Ishikawa (cell line): ENCODE data around the gene LTO1.

Source experiments
- CEBPB ChIP-seq: IDR thresholded peaks from 2 replicates; pipeline ENCODE4 v1.6.1; 2012
- CREB1 ChIP-seq: IDR thresholded peaks from 2 replicates; pipeline ENCODE4 v1.6.1; 2012; ENCODE audit warnings: low read depth
- EGR1 ChIP-seq: IDR thresholded peaks from 2 replicates; pipeline ENCODE4 v1.6.1; 2012
- EP300 ChIP-seq: IDR thresholded peaks from 2 replicates; pipeline ENCODE4 v1.6.1; 2012; ENCODE audit warnings: borderline replicate concordance
- FOXM1 ChIP-seq: IDR thresholded peaks from 2 replicates; pipeline ENCODE4 v1.6.1; 2012; ENCODE audit warnings: low read depth, borderline replicate concordance
- MAX ChIP-seq: IDR thresholded peaks from 2 replicates; pipeline ENCODE4 v1.6.1; 2012
- NFIC ChIP-seq: IDR thresholded peaks from 2 replicates; pipeline ENCODE4 v1.6.1; 2012
- RAD21 ChIP-seq: IDR thresholded peaks from 2 replicates; pipeline ENCODE4 v1.6.1; 2012; ENCODE audit warnings: low read depth
- REST ChIP-seq: IDR thresholded peaks from 2 replicates; pipeline ENCODE4 v1.6.1; 2012; ENCODE audit warnings: low read depth, mild to moderate bottlenecking
- TAF1 ChIP-seq: IDR thresholded peaks from 2 replicates; pipeline ENCODE4 v1.6.1; 2012; ENCODE audit warnings: low read depth, mild to moderate bottlenecking
- TCF12 ChIP-seq: IDR thresholded peaks from 2 replicates; pipeline ENCODE4 v1.6.1; 2012; ENCODE audit warnings: low read depth
- TEAD4 ChIP-seq: IDR thresholded peaks from 2 replicates; pipeline ENCODE4 v1.6.1; 2012
- USF1 ChIP-seq: IDR thresholded peaks from 2 replicates; pipeline ENCODE4 v1.6.1; 2012
- YY1 ChIP-seq: IDR thresholded peaks from 2 replicates; pipeline ENCODE4 v1.6.1; 2012; ENCODE audit warnings: low read depth
- ZBTB7A ChIP-seq: IDR thresholded peaks from 2 replicates; pipeline ENCODE4 v1.6.1; 2012; ENCODE audit warnings: low read depth

LTO1 gene

GRCh38 chr11:69641681-69642548, 33.2 kb downstream of the LTO1 start:
- TF ChIP-seq TCF12 (no peak), CREB1 (no peak), TAF1 (no peak), USF1 (no peak), EP300 (no peak), FOXM1 (no peak), RAD21 (no peak), YY1 (no peak), NFIC (no peak), TEAD4 (no peak), REST (no peak), CEBPB (no peak), MAX (no peak), EGR1 (no peak), ZBTB7A (no peak)

GRCh38 chr11:69640995-69641581, 34.1 kb downstream of the LTO1 start, which contains the start of gene CCND1:
Gene CCND1, plus strand, starts transcription at chr11:69641156. Its CDS starts 158 bp downstream, at chr11:69641314.
- no peak for TF ChIP-seq ZBTB7A
- no peak; the same call in 1 of the 2 replicates for TF ChIP-seq USF1
- no peak for TF ChIP-seq FOXM1
- peak; percentile 42; the same call in 1 of the 2 replicates for TF ChIP-seq TEAD4
- TF ChIP-seq REST, result no peak
- TF ChIP-seq TAF1, result peak; percentile 84
- no peak for TF ChIP-seq CEBPB
- no peak for TF ChIP-seq TCF12
- peak; percentile 59 for TF ChIP-seq MAX
- TF ChIP-seq EGR1, result 0 out of 2 replicates have a peak, but pooled peaks have one; percentile 34
- TF ChIP-seq RAD21, result no peak
- TF ChIP-seq EP300, result peak; percentile 25; the same call in 1 of the 2 replicates
- TF ChIP-seq CREB1, result 0 out of 2 replicates have a peak, but pooled peaks have one; percentile 45
- no peak for TF ChIP-seq YY1
- TF ChIP-seq NFIC, result no peak

- TF ChIP-seq EGR1 (no peak), USF1 (no peak), ZBTB7A (no peak), FOXM1 (no peak), EP300 (no peak), REST (no peak), TAF1 (no peak), NFIC (peak; percentile 54), YY1 (peak; percentile 66), TEAD4 (no peak; the same call in none of the 2 replicates), MAX (peak; percentile 53), CREB1 (no peak), TCF12 (no peak; the same call in 1 of the 2 replicates), RAD21 (no peak), CEBPB (no peak)
Measured at GRCh38 chr11:69640260-69640994, 34.7 kb downstream of the LTO1 start.
